Stimulated activated naive CD8-positive, alpha-beta T cell treated with anti-CD3 and anti-CD28 coated beads, Interleukin-15, Interleukin-2, amounts not matched to agents 100 U/mL and 50 U/mL, for 24 hours (primary cell): ENCODE data around the gene RIOK1.
"Not testable (repeated sequence)": the region's sequence is repeated elsewhere in the genome, so short reads cannot be mapped to it uniquely, and the experiment has no call there.

Experiments used
- ATAC-seq: fragments of 150-1000 bp; cut with Tn5 transposase; one replicate; pipeline ENCODE4 v1.10.0; 2021
- DNase-seq: peaks from one replicate; pipeline ENCODE4 v3.0.0; 2021

RIOK1 gene

GRCh38 chr6:7441048-7441775, 51.6 kb downstream of the RIOK1 start:
- DNase-seq (no peak), ATAC-seq (no peak)

GRCh38 chr6:7442467-7442866, 52.9 kb downstream of the RIOK1 start:
- ATAC-seq (no peak), DNase-seq (no peak)

- DNase-seq (no peak), ATAC-seq (no peak)
These were observed 55.5 kb downstream of the RIOK1 start for GRCh38 chr6:7445101-7445500.

GRCh38 chr6:7445885-7446461, 56.4 kb downstream of the RIOK1 start:
- no peak for ATAC-seq

GRCh38 chr6:7446619-7447325, 57.2 kb downstream of the RIOK1 start:
- ATAC-seq (no peak), DNase-seq (no peak)

More at GRCh38 chr6:7445885-7446461, 56.4 kb downstream of the RIOK1 start:
- no peak for DNase-seq

- DNase-seq (no peak), ATAC-seq (no peak)
These were observed 58.6 kb downstream of the RIOK1 start for GRCh38 chr6:7448232-7448631.

GRCh38 chr6:7449018-7449417, 59.4 kb downstream of the RIOK1 start:
- DNase-seq (no peak), ATAC-seq (no peak)

GRCh38 chr6:7451326-7451725, 61.7 kb downstream of the RIOK1 start:
- DNase-seq: no peak
- ATAC-seq: no peak

GRCh38 chr6:7452898-7453297, 63.3 kb downstream of the RIOK1 start:
- no peak for ATAC-seq
- no peak for DNase-seq

- DNase-seq (no peak), ATAC-seq (no peak)
These were observed 65.2 kb downstream of the RIOK1 start for GRCh38 chr6:7454696-7455358.

GRCh38 chr6:7456302-7456701, 66.7 kb downstream of the RIOK1 start:
- not testable (repeated sequence) for ATAC-seq, DNase-seq

- no peak for ATAC-seq
These were observed 71.8 kb downstream of the RIOK1 start for GRCh38 chr6:7461416-7461815.

GRCh38 chr6:7463785-7464184, 74.2 kb downstream of the RIOK1 start:
- no peak for ATAC-seq
- no peak for DNase-seq

More at GRCh38 chr6:7461416-7461815, 71.8 kb downstream of the RIOK1 start:
- DNase-seq: no peak

- no peak for DNase-seq
- no peak for ATAC-seq
These were observed 77.6 kb downstream of the RIOK1 start for GRCh38 chr6:7467007-7467897.
